AG04450 (cell line): ENCODE measurements around the gene AGO3. TPM values are rescaled to one million over a fixed set of nuclear protein-coding genes. Genes with fewer than 3 reads are reported as not detected.
"Not testable (repeated sequence)": the region's sequence is repeated elsewhere in the genome, so short reads cannot be mapped to it uniquely, and the experiment has no call there.

Source experiments
- CTCF ChIA-PET: fragments of 300-600, 350-600 bp; formaldehyde crosslinking; extraction: SDS; loops from one replicate; lab custom pipeline; 2022; ENCODE audit warnings: antibody characterized with exemption, inconsistent platforms; lab: Charles Lee
- POLR2A ChIA-PET: fragments of 350-600 bp; formaldehyde crosslinking; extraction: SDS; loops from one replicate; lab custom pipeline; 2021; ENCODE audit warnings: antibody characterized with exemption, inconsistent platforms; lab: Yijun Ruan, JAX
- DNase-seq: peaks from one replicate; pipeline ENCODE4 v3.0.0-alpha.2; 2011; ENCODE audit warnings: low read depth, low spot score
- H3K27ac ChIP-seq: one replicate; pipeline ENCODE4 v1.5.1; 2012; ENCODE audit warnings: low read depth, low read length, control low read depth
- H3K27me3 ChIP-seq: one replicate; pipeline ENCODE4 v1.6.0; 2012; ENCODE audit warnings: low read length; ENCODE audit not compliant: control insufficient read depth, insufficient read depth
- H3K4me3 ChIP-seq: 2 replicates; pipeline ENCODE4 v1.5.1; 2011; ENCODE audit warnings: mild to moderate bottlenecking, low read depth, low read length, control low read depth
- H3K9me3 ChIP-seq: 2 replicates; pipeline ENCODE4 v1.5.1; 2012; ENCODE audit warnings: low read length; ENCODE audit not compliant: control insufficient read depth, insufficient read depth
- polyA plus RNA-seq: library from polyadenylated mRNA; depleted of rRNA; stranded (reverse); fragments of >200 nt; gene quantifications from 2 replicates; pipeline ENCODE4 v1.2.3, GENCODE V29; 2011
- TF ChIP-seq, protein P1 (sequence below): IDR thresholded peaks from 2 replicates; pipeline ENCODE4 v1.5.1; 2011; ENCODE audit warnings: low read depth, low read length, control low read depth, inconsistent platforms

The AGO3 gene
- polyA plus RNA-seq, 1 experiment, result 22.5 TPM

DNA sequence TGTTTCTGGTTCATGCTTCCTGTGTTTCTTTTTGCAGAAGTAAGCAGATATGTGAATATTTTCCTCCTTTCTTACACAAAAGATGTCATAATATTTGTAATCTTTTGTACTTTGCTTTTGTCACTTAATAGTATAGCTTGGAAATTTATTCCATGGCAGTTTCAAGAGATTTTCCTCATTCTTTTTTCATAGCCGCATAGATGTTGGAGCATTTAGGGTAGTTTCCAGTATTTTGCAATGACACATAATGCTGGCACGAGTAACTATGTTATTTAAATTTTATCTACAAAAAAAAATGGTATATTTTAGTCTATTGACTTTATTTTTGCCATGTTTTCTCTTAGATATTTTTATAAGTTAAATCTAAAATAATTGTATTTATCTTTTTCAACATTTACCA is 40.7 kb downstream of the AGO3 start:
- no peaks in the 10 kb centered on the region for H3K27me3 ChIP-seq
- TF ChIP-seq, protein P1, sequence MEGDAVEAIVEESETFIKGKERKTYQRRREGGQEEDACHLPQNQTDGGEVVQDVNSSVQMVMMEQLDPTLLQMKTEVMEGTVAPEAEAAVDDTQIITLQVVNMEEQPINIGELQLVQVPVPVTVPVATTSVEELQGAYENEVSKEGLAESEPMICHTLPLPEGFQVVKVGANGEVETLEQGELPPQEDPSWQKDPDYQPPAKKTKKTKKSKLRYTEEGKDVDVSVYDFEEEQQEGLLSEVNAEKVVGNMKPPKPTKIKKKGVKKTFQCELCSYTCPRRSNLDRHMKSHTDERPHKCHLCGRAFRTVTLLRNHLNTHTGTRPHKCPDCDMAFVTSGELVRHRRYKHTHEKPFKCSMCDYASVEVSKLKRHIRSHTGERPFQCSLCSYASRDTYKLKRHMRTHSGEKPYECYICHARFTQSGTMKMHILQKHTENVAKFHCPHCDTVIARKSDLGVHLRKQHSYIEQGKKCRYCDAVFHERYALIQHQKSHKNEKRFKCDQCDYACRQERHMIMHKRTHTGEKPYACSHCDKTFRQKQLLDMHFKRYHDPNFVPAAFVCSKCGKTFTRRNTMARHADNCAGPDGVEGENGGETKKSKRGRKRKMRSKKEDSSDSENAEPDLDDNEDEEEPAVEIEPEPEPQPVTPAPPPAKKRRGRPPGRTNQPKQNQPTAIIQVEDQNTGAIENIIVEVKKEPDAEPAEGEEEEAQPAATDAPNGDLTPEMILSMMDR, result no peak
- H3K9me3 ChIP-seq, result no peaks in the 10 kb centered on the region
- DNase-seq, result no peak
- ChIA-PET POLR2A (no interaction called here), CTCF (no interaction called here)
- no peak overlapping the region for H3K27ac ChIP-seq
- H3K4me3 ChIP-seq, result no peak overlapping the region

DNA sequence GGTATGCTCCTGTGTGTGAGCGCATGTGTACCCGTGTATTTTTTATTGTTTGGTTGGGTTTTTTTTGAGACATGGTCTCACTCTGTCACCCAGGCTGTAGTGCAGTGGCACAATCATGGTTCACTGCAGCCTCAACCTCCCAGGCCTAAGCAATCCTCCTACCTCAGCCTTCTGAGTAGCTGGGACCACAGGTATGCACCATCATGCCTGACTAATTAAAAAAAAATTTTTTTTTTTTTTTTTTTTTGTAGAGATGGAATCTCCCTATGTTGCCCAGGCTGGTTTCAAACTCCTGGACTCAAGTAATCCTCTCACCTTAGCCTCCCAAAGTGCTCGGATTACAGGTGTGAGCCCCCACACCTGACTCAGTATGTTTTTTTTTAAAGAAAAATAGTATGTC is 41.7 kb downstream of the AGO3 start:
- DNase-seq, H3K9me3 ChIP-seq, CTCF ChIA-PET, POLR2A ChIA-PET, H3K27ac ChIP-seq, H3K27me3 ChIP-seq, H3K4me3 ChIP-seq: not testable (repeated sequence)

DNA sequence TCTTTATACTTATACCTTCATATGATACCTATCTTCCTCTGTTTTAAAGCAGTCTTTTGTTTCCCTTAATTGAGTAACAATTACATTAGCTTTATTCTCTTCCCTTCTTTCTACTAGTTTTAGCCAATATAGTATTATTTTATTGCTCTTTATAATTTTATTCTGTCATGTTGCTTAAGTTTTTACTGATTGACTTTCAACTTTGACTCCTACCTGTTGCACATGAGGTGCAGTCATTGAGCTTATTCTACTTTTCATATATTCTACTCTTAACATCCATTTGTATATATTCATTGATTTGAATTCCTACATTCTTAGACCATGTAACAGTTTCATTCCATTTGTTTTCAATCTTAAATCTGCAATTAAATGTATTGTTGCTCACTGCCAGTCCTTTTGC is 49.2 kb downstream of the AGO3 start:
- ChIA-PET CTCF (no interaction called here), POLR2A (no interaction called here)
- Histone ChIP-seq H3K27me3 (no peaks in the 10 kb centered on the region), H3K4me3 (no peak overlapping the region), H3K27ac (no peak overlapping the region), H3K9me3 (no peaks in the 10 kb centered on the region; the same call in 1 of the 2 replicates)
- no peak for DNase-seq
- TF ChIP-seq, protein P1, result no peak

DNA sequence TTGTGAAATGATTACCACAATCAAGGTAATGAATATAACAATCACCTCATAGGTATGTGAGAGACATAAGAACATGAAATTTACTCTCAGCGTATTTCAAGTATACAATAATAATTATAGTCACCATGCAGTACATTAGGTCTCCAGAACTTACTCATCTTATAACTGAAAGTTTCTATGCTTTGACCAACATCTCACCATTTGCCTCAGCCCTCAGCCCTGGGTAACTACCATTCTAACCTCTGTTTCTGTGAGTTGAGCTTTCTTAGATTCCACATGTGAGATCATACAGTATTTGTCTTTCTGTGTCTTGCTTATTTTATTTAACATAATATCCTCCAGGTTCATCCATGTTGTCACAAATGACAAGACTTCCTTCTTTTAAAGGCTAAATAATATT is 57.3 kb downstream of the AGO3 start:
- POLR2A ChIA-PET, result no interaction called here
- TF ChIP-seq, protein P1, result no peak
- H3K27me3 ChIP-seq, result no peaks in the 10 kb centered on the region
- H3K4me3 ChIP-seq, result no peak overlapping the region
- CTCF ChIA-PET, result no interaction called here
- no peak for DNase-seq
- H3K9me3 ChIP-seq, result no peaks in the 10 kb centered on the region
- H3K27ac ChIP-seq, result no peak overlapping the region

DNA sequence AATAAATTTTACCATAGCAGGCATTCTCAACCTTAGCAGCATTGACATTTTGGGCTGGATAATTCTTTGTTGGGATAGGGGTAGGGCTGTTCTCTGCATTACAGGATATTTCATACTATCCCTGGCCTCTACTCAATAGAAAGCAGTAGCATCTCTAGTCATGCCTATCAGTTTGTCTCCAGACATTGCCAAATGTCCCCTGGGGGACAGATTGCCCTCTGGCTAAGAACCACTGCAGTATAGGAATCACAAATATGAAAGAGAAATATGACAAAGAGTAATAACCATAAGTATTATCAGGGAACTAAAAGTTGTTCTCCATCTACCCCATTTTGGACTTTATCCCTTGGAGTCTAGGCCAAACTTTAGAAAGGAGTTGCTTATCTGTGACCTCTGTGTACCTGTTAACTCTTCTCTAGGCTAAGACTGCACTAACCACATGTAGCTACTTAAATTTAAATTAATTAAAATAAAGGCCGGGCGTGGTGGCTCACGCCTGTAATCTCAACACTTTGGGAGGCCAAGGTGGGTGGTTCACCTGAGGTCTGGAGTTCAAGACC is 76.1 kb downstream of the AGO3 start:
- H3K9me3 ChIP-seq, result no peaks in the 10 kb centered on the region
- H3K27ac ChIP-seq, result no peak overlapping the region
- H3K4me3 ChIP-seq, result no peak overlapping the region
- no peaks in the 10 kb centered on the region for H3K27me3 ChIP-seq
- POLR2A ChIA-PET, result no interaction called here
- TF ChIP-seq, protein P1, result no peak
- DNase-seq, result no peak
- CTCF ChIA-PET, result no interaction called here

DNA sequence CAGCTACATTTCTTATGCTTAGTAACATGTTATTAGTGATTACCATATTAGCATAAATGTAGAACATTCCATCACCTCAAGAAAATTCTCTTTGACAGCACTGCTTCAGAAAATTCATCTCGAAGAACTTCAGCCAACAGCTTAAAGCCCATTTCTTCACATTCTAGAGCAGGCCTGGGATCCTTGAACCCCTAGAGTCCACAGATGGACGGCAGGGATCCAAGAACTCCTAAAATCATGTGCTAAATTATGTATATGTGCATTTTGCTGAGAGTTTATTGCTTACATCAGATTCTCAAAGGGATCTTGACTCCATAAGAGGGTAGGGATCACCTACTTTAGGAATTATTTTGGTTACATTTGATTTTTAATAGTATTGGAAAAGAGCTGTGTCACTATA is 76.8 kb downstream of the AGO3 start:
- Histone ChIP-seq H3K27ac (no peak overlapping the region), H3K27me3 (no peaks in the 10 kb centered on the region), H3K9me3 (no peaks in the 10 kb centered on the region), H3K4me3 (no peak overlapping the region)
- TF ChIP-seq, protein P1, result no peak
- DNase-seq, result no peak
- CTCF ChIA-PET, result no interaction called here
- POLR2A ChIA-PET, result no interaction called here
